Caco-2 (cell line): Measurements from ENCODE around the gene MRPL33. TPM values are rescaled to one million over a fixed set of nuclear protein-coding genes. Genes with fewer than 3 reads are reported as not detected.
"Not testable (repeated sequence)": the region's sequence is repeated elsewhere in the genome, so short reads cannot be mapped to it uniquely, and the experiment has no call there.

Source experiments
- BruUV-seq: library from RNA; stranded (reverse); fragments of 400-500 nt; replicated peaks from 2 replicates; lab custom pipeline; 2021; lab: Mats Ljungman, UMichigan
- CTCF ChIA-PET: fragments of 300-600 bp; sonication (Branson Sonifier 250); formaldehyde crosslinking; loops from one replicate; lab custom pipeline; 2022; ENCODE audit warnings: antibody characterized with exemption; lab: Charles Lee
- POLR2A ChIA-PET: fragments of 300-600 bp; sonication (Branson Sonifier 250); formaldehyde crosslinking; loops from one replicate; lab custom pipeline; 2022; ENCODE audit warnings: antibody characterized with exemption; lab: Charles Lee
- DNase-seq, 2 experiments: peaks; one replicate each; pipeline versions ENCODE4 v3.0.0 to v3.0.0-alpha.2; 2020 to 2022
- H3K27me3 ChIP-seq: replicated peaks from 2 replicates; pipeline ENCODE4 v1.6.0; 2011; ENCODE audit warnings: low read length; ENCODE audit not compliant: control insufficient read depth, insufficient read depth
- H3K36me3 ChIP-seq: 2 replicates; pipeline ENCODE4 v1.5.1; 2011; ENCODE audit warnings: low read length; ENCODE audit not compliant: control insufficient read depth, insufficient read depth
- H3K4me1 ChIP-seq: fragments of 250-450 bp; sonication (Bioruptor Pico); 2 replicates; pipeline ENCODE4 v1.5.1; 2020; ENCODE audit warnings: mild to moderate bottlenecking
- H3K4me3 ChIP-seq: 2 replicates; pipeline ENCODE4 v1.5.1; 2011; ENCODE audit warnings: low read depth, mild to moderate bottlenecking, control low read depth, low read length
- H3K9me3 ChIP-seq: fragments of 250-450 bp; sonication (Bioruptor Pico); 2 replicates; pipeline ENCODE4 v1.5.1; 2020; ENCODE audit warnings: mild to moderate bottlenecking, moderate library complexity
- H3K27ac Mint-ChIP-seq: one replicate; pipeline ENCODE4 v1.8.0; 2022; ENCODE audit warnings: mixed read lengths; ENCODE audit not compliant: unreplicated experiment
- H3K27me3 Mint-ChIP-seq: one replicate; pipeline ENCODE4 v1.8.0; 2022; ENCODE audit warnings: mixed read lengths; ENCODE audit not compliant: insufficient read depth, unreplicated experiment
- H3K36me3 Mint-ChIP-seq: one replicate; pipeline ENCODE4 v1.8.0; 2022; ENCODE audit warnings: mild to moderate bottlenecking, mixed read lengths; ENCODE audit not compliant: insufficient read depth, unreplicated experiment
- H3K4me1 Mint-ChIP-seq: one replicate; pipeline ENCODE4 v1.8.0; 2022; ENCODE audit warnings: low read depth, mixed read lengths; ENCODE audit not compliant: unreplicated experiment
- H3K4me3 Mint-ChIP-seq: one replicate; pipeline ENCODE4 v1.8.0; 2022; ENCODE audit warnings: mild to moderate bottlenecking, moderate library complexity, mixed read lengths; ENCODE audit not compliant: unreplicated experiment
- H3K9me3 Mint-ChIP-seq: one replicate; pipeline ENCODE4 v1.8.0; 2022; ENCODE audit warnings: mixed read lengths; ENCODE audit not compliant: unreplicated experiment
- intact Hi-C: fragments of 100-400 bp; cut with micrococcal nuclease; formaldehyde crosslinking; loops from one replicate; pipeline ENCODE4 v1.10.0; 2022; ENCODE audit not compliant: unreplicated experiment
- total RNA-seq: library from RNA; stranded (reverse); gene quantifications from 2 replicates; pipeline ENCODE4 v1.2.3, GENCODE V29; 2022
- TF ChIP-seq, protein P1 (sequence below), 2 experiments: fragments of 200-600 bp in 1 of 2; IDR thresholded peaks; 1 replicate in 1 of 2; 2 replicates in 1 of 2; pipeline versions ENCODE4 v1.5.1 to v1.8.0; 2011 to 2022; ENCODE audit warnings: antibody characterized with exemption in 1 of 2, control low read depth in 1 of 2, inconsistent platforms in 1 of 2, low read depth in 1 of 2, low read length in 1 of 2, mild to moderate bottlenecking in 1 of 2, moderate library complexity in 1 of 2; ENCODE audit not compliant: insufficient read depth in 1 of 2, severe bottlenecking in 1 of 2, unreplicated experiment in 1 of 2

MRPL33 gene
- total RNA-seq, 1 experiment from 2014 or later = 84.9 TPM

DNA sequence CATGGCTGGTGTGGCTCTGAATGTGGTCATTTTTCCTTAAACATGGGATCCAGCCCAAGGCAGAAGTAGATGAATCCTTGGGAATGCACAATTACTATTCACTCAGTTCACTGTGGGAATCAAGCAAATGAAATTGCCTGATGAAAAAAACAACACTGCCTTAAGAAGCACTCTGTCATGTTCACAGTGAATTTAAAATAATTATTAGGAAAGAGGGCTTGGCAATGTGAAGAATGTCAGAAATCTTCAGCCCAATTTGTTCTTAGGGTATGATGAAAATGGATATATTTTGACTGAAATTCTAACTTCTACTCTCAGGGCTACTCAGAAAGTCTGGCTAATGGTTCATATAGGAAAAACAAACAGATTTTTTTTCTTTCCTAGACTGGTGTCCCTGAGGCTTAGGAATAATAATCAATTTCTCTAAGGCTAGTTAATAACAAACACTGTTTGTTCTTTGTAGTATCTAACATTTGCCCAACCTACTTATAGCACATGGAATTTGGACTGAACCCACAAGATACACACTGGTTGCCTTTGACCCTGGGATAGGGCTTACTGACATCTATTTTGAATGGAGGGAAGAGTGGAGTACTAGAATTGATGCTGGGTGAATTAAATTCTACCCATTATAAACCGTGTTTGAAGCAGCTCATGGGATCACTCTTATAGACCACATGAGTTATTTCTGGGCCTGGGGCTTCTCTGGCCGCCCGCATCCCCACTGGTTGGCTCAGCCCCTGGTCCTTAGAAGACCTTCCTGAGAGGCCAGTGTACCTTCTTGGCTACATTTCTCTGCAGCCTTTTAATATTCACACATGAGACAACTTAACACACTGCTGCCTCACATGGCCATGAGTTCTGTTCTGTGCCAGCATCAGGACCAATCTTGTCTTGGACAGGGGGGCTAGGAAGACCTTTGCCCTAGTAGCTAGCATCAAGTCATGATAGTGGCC, 8.3 kb upstream of the MRPL33 start:
- Histone ChIP-seq H3K36me3 (no peaks in the 10 kb centered on the region), H3K9me3 (no peaks in the 10 kb centered on the region), H3K27me3 (no peaks in the 10 kb centered on the region), H3K4me3 (no peak overlapping the region), H3K4me1 (peaks cover 58% of the 10 kb centered on the region)
- ChIA-PET POLR2A (interaction anchor here (3.8 kb wide), 1 partner anchor 10 kb away, joined by 37 read pairs; no protein-coding TSS in a partner anchor), CTCF (no interaction called here)
- H3K27ac Mint-ChIP-seq = peak overlapping the region; percentile 98
- H3K27me3 Mint-ChIP-seq = no peaks in the 10 kb centered on the region
- TF ChIP-seq, protein P1, sequence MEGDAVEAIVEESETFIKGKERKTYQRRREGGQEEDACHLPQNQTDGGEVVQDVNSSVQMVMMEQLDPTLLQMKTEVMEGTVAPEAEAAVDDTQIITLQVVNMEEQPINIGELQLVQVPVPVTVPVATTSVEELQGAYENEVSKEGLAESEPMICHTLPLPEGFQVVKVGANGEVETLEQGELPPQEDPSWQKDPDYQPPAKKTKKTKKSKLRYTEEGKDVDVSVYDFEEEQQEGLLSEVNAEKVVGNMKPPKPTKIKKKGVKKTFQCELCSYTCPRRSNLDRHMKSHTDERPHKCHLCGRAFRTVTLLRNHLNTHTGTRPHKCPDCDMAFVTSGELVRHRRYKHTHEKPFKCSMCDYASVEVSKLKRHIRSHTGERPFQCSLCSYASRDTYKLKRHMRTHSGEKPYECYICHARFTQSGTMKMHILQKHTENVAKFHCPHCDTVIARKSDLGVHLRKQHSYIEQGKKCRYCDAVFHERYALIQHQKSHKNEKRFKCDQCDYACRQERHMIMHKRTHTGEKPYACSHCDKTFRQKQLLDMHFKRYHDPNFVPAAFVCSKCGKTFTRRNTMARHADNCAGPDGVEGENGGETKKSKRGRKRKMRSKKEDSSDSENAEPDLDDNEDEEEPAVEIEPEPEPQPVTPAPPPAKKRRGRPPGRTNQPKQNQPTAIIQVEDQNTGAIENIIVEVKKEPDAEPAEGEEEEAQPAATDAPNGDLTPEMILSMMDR (IDR thresholded peaks at IDR 0.05; ENCODE audit: insufficient read depth in 1 of 2, low read depth in 1 of 2, low read length in 1 of 2, severe bottlenecking in 1 of 2, unreplicated experiment in 1 of 2) = no peak
- peaks cover 45% of the 10 kb centered on the region for H3K36me3 Mint-ChIP-seq
- BruUV-seq = no TSS peak
- intact Hi-C loops = no loop called here
- DNase-seq = no peak
- no peak overlapping the region for H3K4me3 Mint-ChIP-seq
- H3K4me1 Mint-ChIP-seq = peaks cover 27% of the 10 kb centered on the region
- H3K9me3 Mint-ChIP-seq = no peaks in the 10 kb centered on the region

DNA sequence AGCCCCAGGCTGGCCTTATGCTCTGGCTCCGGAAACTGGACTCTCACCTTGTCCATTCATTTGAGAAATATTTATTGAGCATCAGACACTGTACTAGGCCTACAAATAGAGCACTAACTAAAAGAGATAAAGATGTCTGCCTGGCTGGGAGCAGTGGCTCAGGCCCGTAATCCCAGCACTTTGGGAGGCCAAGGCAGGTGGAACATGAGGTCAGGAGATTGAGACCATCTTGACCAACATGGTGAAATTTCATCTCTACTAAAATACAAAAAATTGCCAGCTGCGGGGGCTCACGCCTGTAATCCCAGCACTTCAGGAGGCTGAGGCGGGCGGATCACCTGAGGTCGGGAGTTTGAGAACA, 7.6 kb upstream of the MRPL33 start:
- ChIA-PET POLR2A (interaction anchor here (3.8 kb wide), 1 partner anchor 11 kb away, joined by 37 read pairs; no protein-coding TSS in a partner anchor), CTCF (no interaction called here)
- Mint-ChIP-seq H3K27me3 (no peaks in the 10 kb centered on the region), H3K36me3 (peaks cover 45% of the 10 kb centered on the region), H3K4me1 (peaks cover 27% of the 10 kb centered on the region), H3K4me3 (no peak overlapping the region), H3K9me3 (no peaks in the 10 kb centered on the region), H3K27ac (peak overlapping the region; percentile 98)
- H3K36me3 ChIP-seq = no peaks in the 10 kb centered on the region
- TF ChIP-seq, protein P1 (IDR thresholded peaks at IDR 0.05; ENCODE audit: insufficient read depth in 1 of 2, low read depth in 1 of 2, low read length in 1 of 2, severe bottlenecking in 1 of 2, unreplicated experiment in 1 of 2) = no peak
- intact Hi-C loops = no loop called here
- BruUV-seq = no TSS peak
- no peaks in the 10 kb centered on the region for H3K9me3 ChIP-seq
- no peak for DNase-seq
- no peak overlapping the region for H3K4me3 ChIP-seq
- peaks cover 58% of the 10 kb centered on the region for H3K4me1 ChIP-seq
- H3K27me3 ChIP-seq = no peaks in the 10 kb centered on the region

DNA sequence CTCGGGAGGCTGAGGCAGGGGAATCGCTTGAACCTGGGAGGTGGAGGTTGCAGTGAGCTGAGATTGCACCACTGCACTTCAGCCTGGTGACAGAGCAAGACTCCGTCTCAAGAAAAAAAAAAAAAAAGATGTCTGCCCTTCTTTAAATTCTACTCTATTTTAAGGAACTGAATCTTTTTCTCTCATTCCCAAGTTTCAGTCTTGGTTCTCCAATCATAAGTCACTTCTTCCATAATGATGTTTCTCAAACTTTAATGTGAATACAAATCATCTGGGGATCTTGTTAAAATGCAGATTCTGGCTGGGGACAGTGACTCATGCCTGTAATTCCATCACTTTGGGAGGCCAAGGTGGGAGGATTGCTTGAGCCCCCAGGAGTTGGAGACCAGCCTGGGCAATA, 7.0 kb upstream of the MRPL33 start:
- peak overlapping the region; percentile 98 for H3K27ac Mint-ChIP-seq
- H3K4me3 ChIP-seq, DNase-seq, H3K9me3 Mint-ChIP-seq, BruUV-seq, H3K9me3 ChIP-seq, H3K36me3 ChIP-seq, intact Hi-C loops, H3K27me3 ChIP-seq, H3K27me3 Mint-ChIP-seq: not testable (repeated sequence)
- H3K4me1 ChIP-seq = peaks cover 58% of the 10 kb centered on the region
- H3K4me3 Mint-ChIP-seq = peak overlapping the region; percentile 35
- peaks cover 45% of the 10 kb centered on the region for H3K36me3 Mint-ChIP-seq
- POLR2A ChIA-PET = interaction anchor here (3.8 kb wide), 1 partner anchor 12 kb away, joined by 37 read pairs; no protein-coding TSS in a partner anchor
- peaks cover 27% of the 10 kb centered on the region for H3K4me1 Mint-ChIP-seq
- CTCF ChIA-PET = interaction anchor here (0.8 to 1.4 kb wide), 2 partner anchors 11 to 41 kb away, joined by 3 to 5 read pairs; no protein-coding TSS in a partner anchor
